Activated CD4-positive, alpha-beta T cell treated with anti-CD3 and anti-CD28 coated beads, Interleukin-2, amount 50 U/mL, for 16 hours (primary cell): ENCODE data around the gene PTGER3.

ENCODE experiments used
- DNase-seq: peaks from one replicate; pipeline ENCODE4 v3.0.0-alpha.2; 2020

Gene PTGER3

DNA sequence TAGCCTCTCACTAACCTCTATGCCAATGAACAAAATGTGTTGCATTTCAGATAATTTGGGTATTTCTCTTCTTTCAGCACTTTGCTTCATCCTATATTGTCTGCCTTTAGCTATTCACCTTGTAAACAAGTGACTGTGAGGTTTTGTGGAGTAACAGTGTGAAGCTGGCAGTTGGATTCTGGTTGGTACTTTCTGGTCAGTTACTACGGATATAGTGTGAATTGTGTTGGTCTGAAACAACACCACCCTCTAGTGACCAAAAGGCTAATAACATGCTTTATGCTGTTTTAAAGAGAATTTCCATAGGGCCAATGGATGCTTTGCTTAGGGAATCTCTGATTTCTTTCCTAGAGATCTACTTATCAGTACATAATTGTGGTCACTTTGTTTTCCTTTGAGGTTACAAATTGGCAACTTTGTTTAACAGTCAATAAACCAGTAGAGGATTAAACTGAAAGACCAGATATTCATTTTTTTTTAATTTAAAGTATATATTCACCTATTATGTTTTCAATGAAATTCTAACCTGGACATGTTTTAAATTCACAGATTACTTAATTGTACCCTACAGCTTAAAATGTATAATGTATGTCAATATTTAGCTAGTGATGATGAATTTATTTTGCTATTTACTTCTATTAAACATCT is 2.5 kb upstream of the PTGER3 start:
- DNase-seq = peak; percentile 66

GRCh38 chr1:71046891-71047634 is 553 bp downstream of the PTGER3 start:
- no peak for DNase-seq

DNA sequence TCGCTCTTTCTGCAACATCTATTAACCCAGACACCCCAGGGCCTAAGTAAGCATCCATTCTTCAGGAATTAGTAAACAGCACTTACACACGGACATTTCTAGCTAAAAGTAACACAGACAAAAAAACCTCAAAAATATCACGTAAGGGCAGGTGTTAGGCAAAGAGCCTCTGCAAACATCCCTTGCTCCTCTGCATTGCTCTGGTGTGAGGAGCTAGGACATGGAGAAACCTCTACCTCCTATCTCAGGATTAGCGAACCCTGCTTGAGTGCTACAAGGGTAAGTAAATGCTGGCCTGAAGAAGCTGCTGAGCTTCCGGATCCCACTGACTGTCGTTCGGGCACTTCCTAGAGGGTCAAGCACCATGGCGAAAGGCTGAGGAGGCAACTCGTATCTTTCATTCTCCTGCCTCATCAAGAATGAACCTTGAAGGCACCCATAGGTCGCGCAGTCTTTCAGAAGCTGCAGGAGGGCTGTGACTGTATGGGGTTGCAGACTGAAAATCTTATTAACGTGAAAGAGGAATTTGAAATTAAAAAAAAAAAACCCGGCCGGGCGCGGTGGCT is 2.1 kb downstream of the PTGER3 start:
- DNase-seq = no peak

DNA sequence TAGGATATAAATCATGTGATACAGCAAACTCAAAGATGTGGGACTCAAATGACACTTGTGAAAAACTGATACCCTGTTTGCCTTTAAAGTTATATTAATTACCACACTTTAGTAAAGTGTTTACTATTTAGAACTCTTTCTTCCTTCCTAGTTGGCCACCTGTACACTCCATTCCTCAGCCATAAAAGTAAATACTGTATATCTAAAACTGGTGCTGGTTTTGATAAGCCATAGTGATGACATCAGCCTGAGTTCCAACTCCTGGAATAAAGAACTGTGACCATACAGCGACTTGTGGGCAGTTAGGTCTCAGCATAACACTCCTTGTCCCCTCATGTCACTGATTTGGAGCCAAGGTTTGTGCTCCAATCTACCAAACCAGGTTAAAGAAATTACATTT is 2.8 kb downstream of the PTGER3 start:
- DNase-seq = no peak

GRCh38 chr1:71043065-71043464 is 4.6 kb downstream of the PTGER3 start:
- DNase-seq = no peak

- no peak for DNase-seq
These were observed 5.8 kb downstream of the PTGER3 start for GRCh38 chr1:71041806-71042205.

GRCh38 chr1:71039661-71040262 is 7.9 kb downstream of the PTGER3 start:
- no peak for DNase-seq

DNA sequence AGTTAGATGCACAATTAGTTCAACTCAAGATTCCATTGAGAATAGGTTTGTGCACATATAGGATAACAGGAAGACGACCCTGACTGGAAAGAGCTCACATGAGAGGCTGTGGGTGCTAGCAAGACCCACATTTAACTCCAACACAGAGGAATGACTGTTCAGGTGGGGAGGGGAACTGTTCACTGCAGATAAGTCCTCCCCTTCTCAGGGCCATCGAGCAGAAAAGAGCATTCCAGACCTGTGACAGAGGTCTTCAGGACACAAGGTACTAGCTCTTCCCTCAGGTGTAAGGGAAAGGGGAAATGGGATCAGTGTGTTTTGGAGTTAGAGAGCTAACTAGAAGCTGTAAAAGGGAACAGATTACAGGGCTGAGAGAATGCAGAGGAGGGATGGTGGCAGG is 8.7 kb downstream of the PTGER3 start:
- no peak for DNase-seq

DNA sequence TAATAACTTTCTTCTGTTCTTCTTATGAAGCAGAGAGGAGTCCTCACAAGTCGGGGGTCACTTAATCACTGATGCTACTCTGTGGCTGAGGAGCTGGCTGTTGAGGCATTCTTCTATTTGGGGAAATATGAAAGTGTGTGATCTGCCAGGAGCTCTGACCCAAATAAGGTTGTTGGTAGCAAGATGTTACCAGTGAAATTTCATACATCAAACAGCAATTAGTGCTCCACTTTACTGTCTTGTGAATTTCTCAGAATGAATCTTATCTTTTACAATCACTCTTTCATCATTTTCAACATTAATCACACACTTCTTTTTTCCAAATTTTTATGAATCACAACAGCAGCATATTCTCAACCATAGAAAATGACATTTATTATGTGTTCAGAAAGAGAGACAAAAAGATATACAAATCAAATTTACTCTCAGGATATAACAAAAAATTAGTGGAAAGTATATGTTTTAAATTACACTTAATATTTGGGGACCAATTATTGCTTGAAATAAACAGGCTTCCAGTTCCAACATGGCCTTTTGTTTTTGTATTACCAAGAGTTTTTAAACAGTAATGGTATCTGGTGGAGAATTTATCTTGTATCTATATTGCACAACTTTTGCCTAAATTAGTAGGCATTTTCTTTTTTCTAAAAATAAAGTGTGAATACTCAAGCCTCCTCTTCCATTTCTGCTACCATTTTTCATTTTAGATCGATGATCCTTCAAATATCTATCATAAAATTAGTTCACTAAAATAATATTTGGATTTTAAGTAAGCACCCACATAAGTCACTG is 9.6 kb downstream of the PTGER3 start:
- DNase-seq = peak; percentile 23

- no peak for DNase-seq
These were observed 10.6 kb downstream of the PTGER3 start for GRCh38 chr1:71037066-71037465.

GRCh38 chr1:71033136-71033535 is 14.5 kb downstream of the PTGER3 start:
- DNase-seq = no peak

- no peak for DNase-seq
These were observed 16.2 kb downstream of the PTGER3 start for GRCh38 chr1:71031426-71031825.

GRCh38 chr1:71030026-71030425 is 17.6 kb downstream of the PTGER3 start:
- DNase-seq = no peak

DNA sequence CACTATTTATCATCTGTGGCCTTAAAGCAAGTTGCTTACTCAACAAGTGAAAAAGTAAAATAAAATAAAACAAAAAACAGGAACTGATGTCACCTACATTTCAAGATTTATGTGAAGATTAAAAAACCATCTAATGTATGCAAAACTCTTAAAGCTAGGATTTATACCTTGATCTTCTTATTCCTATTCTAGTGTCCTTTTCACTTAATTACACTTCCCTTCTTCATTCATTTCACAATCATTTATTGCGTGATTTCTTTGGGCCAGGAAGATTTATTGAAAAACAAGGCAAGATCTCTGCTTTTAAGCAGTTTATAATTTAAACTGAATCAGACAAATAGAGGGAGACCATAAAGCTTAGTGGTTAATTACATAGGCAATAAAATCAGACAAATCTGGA is 18.6 kb downstream of the PTGER3 start:
- no peak for DNase-seq

- DNase-seq = no peak
These were observed 19.6 kb downstream of the PTGER3 start for GRCh38 chr1:71027991-71028390.

GRCh38 chr1:71026093-71026492 is 21.5 kb downstream of the PTGER3 start:
- DNase-seq = no peak

DNA sequence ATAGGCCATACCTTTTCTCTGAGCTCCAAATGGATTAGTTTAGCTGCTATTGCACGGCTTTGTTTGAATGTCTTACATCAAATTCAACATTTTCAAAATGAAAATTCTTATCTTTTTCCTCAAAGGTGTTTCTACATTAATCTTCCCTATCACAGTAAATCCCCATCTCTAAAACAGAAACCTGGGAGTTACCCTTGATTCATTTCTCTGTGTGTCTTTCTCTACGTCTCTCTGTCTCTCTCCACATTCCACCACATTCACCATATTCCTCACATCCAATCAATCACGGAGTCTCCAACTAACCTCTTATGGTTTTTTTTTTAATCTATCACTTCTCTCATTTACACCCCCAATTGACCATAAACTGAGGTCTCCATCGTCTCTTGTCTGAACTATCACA is 24.1 kb downstream of the PTGER3 start:
- DNase-seq = no peak

GRCh38 chr1:71019233-71019969 is 28.2 kb downstream of the PTGER3 start:
- no peak for DNase-seq

DNA sequence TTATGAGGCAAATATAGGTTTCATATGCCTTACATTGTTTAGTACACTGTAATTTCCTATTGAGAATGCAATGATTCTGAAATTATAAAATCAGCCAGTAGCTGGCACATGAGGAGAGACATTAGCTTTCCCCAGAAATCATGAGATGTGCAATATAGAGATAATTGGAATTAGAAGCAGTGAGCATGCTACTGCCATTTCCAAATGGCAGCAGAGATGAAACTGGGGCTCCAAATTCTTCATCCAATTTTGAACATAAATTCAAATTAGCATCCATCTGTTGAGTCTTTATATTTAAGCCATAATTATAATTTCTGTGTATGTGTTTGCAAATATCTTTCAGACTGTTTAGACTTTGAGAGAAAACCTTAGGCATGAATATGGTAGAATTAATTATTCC is 28.8 kb downstream of the PTGER3 start:
- no peak for DNase-seq

GRCh38 chr1:71015745-71016144 is 31.9 kb downstream of the PTGER3 start:
- DNase-seq = no peak

- no peak for DNase-seq
These were observed 33.4 kb downstream of the PTGER3 start for GRCh38 chr1:71014178-71014579.

GRCh38 chr1:71002709-71003475 is 44.7 kb downstream of the PTGER3 start:
- no peak for DNase-seq
